Peyer's patch (tissue), 4 donors: Measurements from ENCODE around the gene MCM6. TPM values are rescaled to one million over a fixed set of nuclear protein-coding genes. Genes with fewer than 3 reads are reported as not detected.
"Not testable (repeated sequence)": the region's sequence is repeated elsewhere in the genome, so short reads cannot be mapped to it uniquely, and the experiment has no call there.

Experiments
- DNase-seq, 3 donors: peaks; one replicate each; pipeline ENCODE4 v3.0.0-alpha.2; 2017 to 2019
- H3K27ac ChIP-seq, 4 donors: fragments of 200-600 bp; sonication (generic); one replicate each; pipeline ENCODE4 v1.5.1; 2016 to 2019
- H3K27me3 ChIP-seq, 2 donors: fragments of 200-600 bp; sonication (generic); one replicate each; pipeline ENCODE4 v1.5.1; 2019
- H3K36me3 ChIP-seq, 3 donors: fragments of 200-600 bp; sonication (generic); one replicate each; pipeline ENCODE4 v1.5.1; 2016 to 2019
- H3K4me1 ChIP-seq, 4 donors: fragments of 200-600 bp; sonication (generic); one replicate each; pipeline ENCODE4 v1.5.1; 2016 to 2019
- H3K4me3 ChIP-seq, 4 donors: fragments of 200-600 bp; sonication (generic); 1 replicate in 3 of 4; 2 replicates in 1 of 4; pipeline ENCODE4 v1.5.1; 2016 to 2019; ENCODE audit warnings: mild to moderate bottlenecking in 1 of 4
- H3K9me3 ChIP-seq, 4 donors: fragments of 200-600 bp; sonication (generic); one replicate each; pipeline ENCODE4 v1.5.1; 2016 to 2019; ENCODE audit warnings: mild to moderate bottlenecking in 1 of 4
- POLR2A ChIP-seq, 2 donors: fragments of 450-650 bp; IDR thresholded peaks; one replicate each; pipeline ENCODE4 v1.5.1; 2017; ENCODE audit warnings: antibody characterized with exemption in 2 of 2, mild to moderate bottlenecking in 2 of 2, moderate library complexity in 2 of 2
- total RNA-seq, 4 donors: library from RNA; depleted of rRNA; stranded (reverse); fragments of >200 nt; gene quantifications; one replicate each; pipeline ENCODE4 v1.1.0, GENCODE V29; 2016
- TF ChIP-seq, protein P1 (sequence below), 6 experiments: fragments of 450-650 bp in 4 of 6; fragments of 200-600 bp in 2 of 6; sonication (generic) in 1 of 6; IDR thresholded peaks; one replicate each; pipeline ENCODE4 v1.5.1; 2017 to 2019; ENCODE audit warnings: antibody characterized with exemption in 6 of 6, mild to moderate bottlenecking in 3 of 6, moderate library complexity in 1 of 6

The MCM6 gene
- total RNA-seq, 4 donors from 2014 or later, result 8.8 to 38.8 (median 14.5) TPM

GRCh38 chr2:135898234-135898786 lies 22.1 kb upstream of the MCM6 start:
- Histone ChIP-seq H3K27me3 (no peaks in the 10 kb centered on the region), H3K4me3 (no peak overlapping the region), H3K36me3 (no peaks in the 10 kb centered on the region), H3K9me3 (no peaks in the 10 kb centered on the region), H3K4me1 (no peaks in the 10 kb centered on the region), H3K27ac (no peak overlapping the region)
- TF ChIP-seq, protein P1, sequence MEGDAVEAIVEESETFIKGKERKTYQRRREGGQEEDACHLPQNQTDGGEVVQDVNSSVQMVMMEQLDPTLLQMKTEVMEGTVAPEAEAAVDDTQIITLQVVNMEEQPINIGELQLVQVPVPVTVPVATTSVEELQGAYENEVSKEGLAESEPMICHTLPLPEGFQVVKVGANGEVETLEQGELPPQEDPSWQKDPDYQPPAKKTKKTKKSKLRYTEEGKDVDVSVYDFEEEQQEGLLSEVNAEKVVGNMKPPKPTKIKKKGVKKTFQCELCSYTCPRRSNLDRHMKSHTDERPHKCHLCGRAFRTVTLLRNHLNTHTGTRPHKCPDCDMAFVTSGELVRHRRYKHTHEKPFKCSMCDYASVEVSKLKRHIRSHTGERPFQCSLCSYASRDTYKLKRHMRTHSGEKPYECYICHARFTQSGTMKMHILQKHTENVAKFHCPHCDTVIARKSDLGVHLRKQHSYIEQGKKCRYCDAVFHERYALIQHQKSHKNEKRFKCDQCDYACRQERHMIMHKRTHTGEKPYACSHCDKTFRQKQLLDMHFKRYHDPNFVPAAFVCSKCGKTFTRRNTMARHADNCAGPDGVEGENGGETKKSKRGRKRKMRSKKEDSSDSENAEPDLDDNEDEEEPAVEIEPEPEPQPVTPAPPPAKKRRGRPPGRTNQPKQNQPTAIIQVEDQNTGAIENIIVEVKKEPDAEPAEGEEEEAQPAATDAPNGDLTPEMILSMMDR (IDR thresholded peaks at IDR 0.05), result no peak
- no peak for TF ChIP-seq POLR2A (IDR thresholded peaks at IDR 0.05)
- no peak for DNase-seq

DNA sequence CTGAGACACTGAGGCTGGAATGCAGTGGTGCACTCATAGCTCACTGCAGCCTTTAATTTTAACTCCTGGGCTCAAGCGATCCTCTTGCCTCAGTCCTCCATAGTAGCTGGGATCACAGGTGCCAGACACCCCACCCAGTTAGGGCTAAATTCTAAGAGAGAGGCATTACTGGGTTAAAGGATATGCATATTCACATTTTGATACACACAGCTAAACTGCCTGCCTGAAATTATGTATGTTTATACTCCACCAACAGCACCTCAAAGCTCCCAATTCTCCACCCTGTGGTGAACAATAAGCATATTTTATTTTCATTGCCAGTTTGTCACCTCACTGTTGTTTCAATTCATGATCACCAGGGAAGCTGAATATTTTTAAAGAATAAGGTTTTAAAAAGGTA lies 18.7 kb upstream of the MCM6 start:
- no peaks in the 10 kb centered on the region for H3K27me3 ChIP-seq

DNA sequence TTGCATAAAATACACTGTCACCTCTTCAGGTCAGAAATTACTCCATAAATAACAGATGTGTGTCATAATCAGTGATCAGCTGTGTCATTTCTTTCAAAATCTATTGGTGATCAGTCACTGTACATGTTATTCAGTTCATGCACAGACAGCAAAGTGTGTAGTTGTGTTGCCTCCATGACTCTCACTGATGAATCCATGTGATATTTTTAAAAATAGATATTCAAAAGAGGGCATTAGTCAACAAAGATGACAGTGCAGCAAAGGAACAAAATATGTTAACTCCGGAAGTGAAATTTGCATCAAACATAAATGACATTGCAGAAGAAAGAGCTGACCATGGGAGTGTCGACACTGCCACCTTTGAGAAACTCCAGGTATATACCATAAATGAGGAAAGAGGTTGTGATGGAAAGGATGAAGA lies 17.1 kb upstream of the MCM6 start:
- Histone ChIP-seq H3K4me3 (no peak overlapping the region), H3K36me3 (no peaks in the 10 kb centered on the region), H3K27ac (no peak overlapping the region), H3K27me3 (no peaks in the 10 kb centered on the region), H3K9me3 (no peaks in the 10 kb centered on the region), H3K4me1 (no peaks in the 10 kb centered on the region)
- no peak for DNase-seq
- no peak for TF ChIP-seq POLR2A (IDR thresholded peaks at IDR 0.05)
- TF ChIP-seq, protein P1 (IDR thresholded peaks at IDR 0.05), result no peak

More for the DNA sequence above, 18.7 kb upstream of the MCM6 start:
- no peak for TF ChIP-seq POLR2A (IDR thresholded peaks at IDR 0.05)
- TF ChIP-seq, protein P1 (IDR thresholded peaks at IDR 0.05), result no peak
- Histone ChIP-seq H3K4me3 (no peak overlapping the region), H3K4me1 (no peaks in the 10 kb centered on the region), H3K27ac (no peak overlapping the region), H3K9me3 (no peaks in the 10 kb centered on the region), H3K36me3 (no peaks in the 10 kb centered on the region)
- no peak for DNase-seq

DNA sequence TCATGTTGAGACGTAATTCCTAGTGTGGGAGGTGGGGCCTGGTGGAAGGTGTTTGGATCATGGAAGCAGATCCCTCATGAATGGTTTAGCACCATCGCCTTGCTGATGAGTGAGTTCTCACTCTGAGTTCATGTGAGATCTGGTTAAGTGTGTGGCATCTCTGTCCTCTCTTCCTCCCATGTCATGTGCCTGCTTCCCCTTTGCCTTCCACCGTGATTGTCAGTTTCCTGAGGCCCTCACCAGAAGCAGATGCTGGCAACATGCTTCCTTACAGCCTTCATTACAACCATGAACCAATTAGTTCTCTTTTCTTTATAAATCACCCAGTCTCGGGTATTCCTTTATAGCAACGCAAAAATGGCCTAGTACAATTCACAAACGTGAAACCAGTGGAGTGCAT lies 14.6 kb upstream of the MCM6 start:
- no peak for DNase-seq
- Histone ChIP-seq H3K27me3 (no peaks in the 10 kb centered on the region), H3K4me1 (no peaks in the 10 kb centered on the region), H3K4me3 (no peak overlapping the region), H3K27ac (no peak overlapping the region), H3K9me3 (no peaks in the 10 kb centered on the region), H3K36me3 (no peaks in the 10 kb centered on the region)
- TF ChIP-seq POLR2A (IDR thresholded peaks at IDR 0.05), result no peak
- TF ChIP-seq, protein P1 (IDR thresholded peaks at IDR 0.05), result no peak

- H3K4me3 ChIP-seq, result no peak overlapping the region
- H3K36me3 ChIP-seq, result no peaks in the 10 kb centered on the region
- TF ChIP-seq POLR2A (IDR thresholded peaks at IDR 0.05), result no peak
- TF ChIP-seq, protein P1 (IDR thresholded peaks at IDR 0.05), result no peak
- no peak for DNase-seq
- H3K9me3 ChIP-seq, result no peaks in the 10 kb centered on the region
- H3K27ac ChIP-seq, result no peak overlapping the region
- H3K4me1 ChIP-seq, result no peaks in the 10 kb centered on the region
- H3K27me3 ChIP-seq, result no peaks in the 10 kb centered on the region
Observed at GRCh38 chr2:135890149-135890548, 13.9 kb upstream of the MCM6 start.

GRCh38 chr2:135888587-135888986 lies 12.3 kb upstream of the MCM6 start:
- H3K4me1 ChIP-seq, H3K9me3 ChIP-seq, H3K36me3 ChIP-seq, DNase-seq, H3K4me3 ChIP-seq, H3K27ac ChIP-seq, H3K27me3 ChIP-seq: not testable (repeated sequence)
